ENCODE results near the gene ARHGAP26. TPM values are rescaled to one million over a fixed set of nuclear protein-coding genes. Genes with fewer than 3 reads are reported as not detected.

The ARHGAP26 gene
- total RNA-seq, 1 donor from 2014 or later = 8.9 TPM

DNA sequence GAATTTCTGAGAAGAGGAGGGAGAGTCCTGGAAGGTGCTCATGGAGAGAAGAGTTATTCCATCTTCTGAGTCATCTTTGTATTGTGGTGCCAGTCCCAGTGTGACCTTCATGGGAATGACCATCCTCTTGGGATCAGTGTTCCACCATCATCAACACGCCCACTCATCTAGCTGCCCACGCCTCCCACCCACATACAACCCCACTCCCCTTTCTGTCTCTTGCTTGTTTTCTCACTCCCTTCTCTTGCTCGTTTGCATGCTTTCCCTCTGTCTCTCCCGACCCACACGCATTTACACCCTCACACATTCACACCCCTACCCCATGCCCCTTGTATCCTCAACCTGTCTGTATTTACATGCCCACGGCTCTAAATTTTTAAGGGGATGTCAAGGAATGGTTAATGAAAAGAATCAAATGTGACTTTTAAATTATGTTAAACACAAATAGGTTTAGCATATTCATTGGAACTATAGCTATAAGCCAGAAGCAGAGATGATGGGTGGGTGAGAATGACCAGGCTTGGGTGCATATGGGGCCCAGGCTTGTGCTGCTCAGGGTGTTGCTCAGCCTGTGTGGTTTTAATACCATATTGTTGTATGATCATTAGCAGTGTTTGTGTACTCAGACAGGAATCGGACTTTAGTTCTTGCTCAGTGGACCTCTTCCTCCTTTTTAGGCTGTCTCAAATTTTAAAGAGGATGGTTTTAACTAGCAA is 160.4 kb downstream of the ARHGAP26 start:
- H3K9me3 Mint-ChIP-seq = no peaks in the 10 kb centered on the region
- TF ChIP-seq, protein P1, sequence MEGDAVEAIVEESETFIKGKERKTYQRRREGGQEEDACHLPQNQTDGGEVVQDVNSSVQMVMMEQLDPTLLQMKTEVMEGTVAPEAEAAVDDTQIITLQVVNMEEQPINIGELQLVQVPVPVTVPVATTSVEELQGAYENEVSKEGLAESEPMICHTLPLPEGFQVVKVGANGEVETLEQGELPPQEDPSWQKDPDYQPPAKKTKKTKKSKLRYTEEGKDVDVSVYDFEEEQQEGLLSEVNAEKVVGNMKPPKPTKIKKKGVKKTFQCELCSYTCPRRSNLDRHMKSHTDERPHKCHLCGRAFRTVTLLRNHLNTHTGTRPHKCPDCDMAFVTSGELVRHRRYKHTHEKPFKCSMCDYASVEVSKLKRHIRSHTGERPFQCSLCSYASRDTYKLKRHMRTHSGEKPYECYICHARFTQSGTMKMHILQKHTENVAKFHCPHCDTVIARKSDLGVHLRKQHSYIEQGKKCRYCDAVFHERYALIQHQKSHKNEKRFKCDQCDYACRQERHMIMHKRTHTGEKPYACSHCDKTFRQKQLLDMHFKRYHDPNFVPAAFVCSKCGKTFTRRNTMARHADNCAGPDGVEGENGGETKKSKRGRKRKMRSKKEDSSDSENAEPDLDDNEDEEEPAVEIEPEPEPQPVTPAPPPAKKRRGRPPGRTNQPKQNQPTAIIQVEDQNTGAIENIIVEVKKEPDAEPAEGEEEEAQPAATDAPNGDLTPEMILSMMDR (IDR thresholded peaks at IDR 0.05; ENCODE audit: unreplicated experiment) = no peak
- no peak overlapping the region for H3K27ac Mint-ChIP-seq
- no peak overlapping the region for H3K4me3 Mint-ChIP-seq
- H3K4me1 Mint-ChIP-seq = peaks cover 7% of the 10 kb centered on the region
- H3K27me3 Mint-ChIP-seq (ENCODE audit: low read depth) = no peaks in the 10 kb centered on the region
- H3K36me3 Mint-ChIP-seq = no peaks in the 10 kb centered on the region
- DNase-seq (ENCODE audit: low spot score in 2 of 2, unreplicated experiment in 2 of 2) = no peak

DNA sequence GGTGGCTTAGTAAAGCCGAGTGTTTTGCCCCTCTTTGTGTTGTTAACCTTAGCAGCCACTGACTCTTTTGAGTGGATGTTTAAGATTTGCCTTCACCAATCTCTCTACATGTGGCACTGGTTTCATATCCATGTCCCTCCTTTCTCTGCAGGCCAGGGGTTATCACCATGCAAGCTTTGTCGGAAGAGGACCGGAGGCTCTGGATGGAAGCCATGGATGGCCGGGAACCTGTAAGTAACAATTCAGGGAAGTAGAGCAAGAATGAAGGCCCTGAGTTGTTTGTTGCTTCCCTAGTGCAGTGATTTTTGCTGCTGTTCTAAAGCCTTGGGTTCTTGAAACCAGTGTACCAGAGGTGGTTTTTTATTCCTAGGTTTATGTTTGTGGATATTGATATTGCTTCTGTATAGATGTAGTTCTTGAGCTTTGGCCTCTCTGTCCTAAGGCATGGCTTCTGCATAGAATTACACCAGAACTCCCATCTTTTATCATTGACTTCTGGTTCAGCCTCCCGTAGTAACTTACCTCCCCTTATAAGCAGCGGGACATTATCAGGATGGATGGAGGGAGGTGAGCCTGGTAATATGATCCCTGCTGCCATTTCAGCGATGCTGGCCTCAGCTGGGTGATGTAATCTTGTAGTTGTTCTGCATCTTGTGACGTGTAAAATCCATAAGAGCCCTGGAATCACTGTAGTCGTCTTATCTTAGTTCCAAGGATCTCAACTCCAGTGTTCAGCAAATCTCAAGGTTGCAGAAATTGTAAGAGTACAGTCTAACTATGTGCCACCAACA is 161.9 kb downstream of the ARHGAP26 start:
- Mint-ChIP-seq H3K4me1 (peaks cover 4% of the 10 kb centered on the region), H3K4me3 (no peak overlapping the region), H3K27ac (no peak overlapping the region), H3K27me3 (ENCODE audit: low read depth) (no peaks in the 10 kb centered on the region), H3K9me3 (no peaks in the 10 kb centered on the region), H3K36me3 (no peaks in the 10 kb centered on the region)
- TF ChIP-seq, protein P1 (IDR thresholded peaks at IDR 0.05; ENCODE audit: unreplicated experiment) = no peak
- no peak for DNase-seq (ENCODE audit: low spot score in 2 of 2, unreplicated experiment in 2 of 2)

DNA sequence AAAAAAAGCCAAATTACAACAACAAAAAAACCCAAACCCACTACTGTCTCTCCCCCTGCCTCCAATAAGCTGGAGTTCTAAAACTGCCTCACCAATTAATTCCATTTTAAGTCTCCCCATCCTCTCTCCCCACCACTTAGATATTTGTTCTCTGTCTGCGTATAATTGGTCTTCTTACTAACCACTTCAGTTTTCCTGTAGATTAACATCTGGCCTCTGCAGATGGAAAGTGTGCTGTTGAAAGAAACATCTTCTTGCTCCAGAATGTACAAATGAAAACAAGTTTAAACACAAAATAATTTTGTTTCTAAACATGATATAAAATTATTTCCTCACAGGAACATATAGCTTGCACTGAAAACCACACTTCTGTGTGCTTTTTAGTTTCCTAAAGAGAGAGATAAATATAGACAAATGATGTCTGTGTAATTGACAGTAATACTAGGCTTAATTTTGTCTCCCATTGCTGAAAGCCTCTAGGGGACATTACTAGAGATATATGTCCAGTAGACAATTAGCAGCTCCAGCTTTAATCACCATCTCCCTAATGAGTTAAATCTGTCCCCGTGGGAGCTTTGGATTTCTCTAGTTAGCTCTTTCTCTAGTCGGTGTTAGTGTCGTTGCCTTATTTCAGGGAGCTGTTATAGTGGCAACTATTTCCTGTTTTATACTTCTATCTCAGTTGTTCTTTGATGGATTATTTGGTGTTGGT is 164.0 kb downstream of the ARHGAP26 start:
- Mint-ChIP-seq H3K4me1 (peaks cover 11% of the 10 kb centered on the region), H3K9me3 (no peaks in the 10 kb centered on the region), H3K4me3 (no peak overlapping the region), H3K36me3 (no peaks in the 10 kb centered on the region), H3K27me3 (ENCODE audit: low read depth) (no peaks in the 10 kb centered on the region), H3K27ac (no peak overlapping the region)
- DNase-seq (ENCODE audit: low spot score in 2 of 2, unreplicated experiment in 2 of 2) = no peak
- TF ChIP-seq, protein P1 (IDR thresholded peaks at IDR 0.05; ENCODE audit: unreplicated experiment) = no peak

DNA sequence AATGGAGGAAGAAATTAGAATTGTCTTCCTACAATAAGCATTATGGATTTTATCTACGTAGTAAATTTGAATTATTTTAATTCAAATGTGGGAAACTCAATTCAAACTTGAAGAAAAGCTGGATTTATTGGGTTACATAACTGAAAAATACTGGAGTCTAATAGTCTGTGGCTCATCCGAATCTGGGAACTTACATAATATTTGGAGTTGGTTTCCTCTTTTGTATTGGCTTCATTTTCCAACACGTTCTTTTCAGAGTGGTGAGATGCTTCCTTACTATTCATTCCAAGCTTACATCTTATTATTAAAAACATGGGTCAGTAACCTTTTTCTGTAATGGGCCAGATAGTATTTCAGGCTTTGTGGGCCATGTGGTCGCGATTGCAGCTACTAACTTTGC is 164.8 kb downstream of the ARHGAP26 start:
- TF ChIP-seq, protein P1 (IDR thresholded peaks at IDR 0.05; ENCODE audit: unreplicated experiment) = no peak
- H3K4me1 Mint-ChIP-seq = peaks cover 11% of the 10 kb centered on the region
- H3K27ac Mint-ChIP-seq = no peak overlapping the region
- H3K36me3 Mint-ChIP-seq = no peaks in the 10 kb centered on the region
- DNase-seq (ENCODE audit: low spot score in 2 of 2, unreplicated experiment in 2 of 2) = no peak
- no peak overlapping the region for H3K4me3 Mint-ChIP-seq
- no peaks in the 10 kb centered on the region for H3K27me3 Mint-ChIP-seq (ENCODE audit: low read depth)
- H3K9me3 Mint-ChIP-seq = no peaks in the 10 kb centered on the region

DNA sequence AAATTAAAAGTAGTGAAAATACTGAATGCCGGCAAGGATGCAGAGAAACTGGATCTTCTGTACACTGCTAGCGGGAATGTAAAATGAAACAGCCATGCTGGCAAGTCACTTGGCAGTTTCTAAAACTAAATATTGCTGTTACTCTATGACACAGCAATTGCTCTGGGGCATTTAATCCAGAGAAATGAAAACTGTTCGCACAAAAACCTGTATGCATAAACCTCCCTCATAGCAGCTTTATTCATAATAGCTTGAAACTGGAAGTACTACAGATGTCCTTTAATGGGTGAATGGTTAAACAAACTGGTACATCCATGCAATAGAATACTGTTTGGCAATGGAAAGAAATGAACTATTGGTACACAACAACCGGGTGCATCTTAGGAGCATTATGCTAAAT is 167.2 kb downstream of the ARHGAP26 start:
- Mint-ChIP-seq H3K36me3 (no peaks in the 10 kb centered on the region), H3K4me1 (peaks cover 8% of the 10 kb centered on the region), H3K4me3 (no peak overlapping the region), H3K9me3 (no peaks in the 10 kb centered on the region), H3K27me3 (ENCODE audit: low read depth) (no peaks in the 10 kb centered on the region), H3K27ac (no peak overlapping the region)
- no peak for DNase-seq (ENCODE audit: low spot score in 2 of 2, unreplicated experiment in 2 of 2)
- TF ChIP-seq, protein P1 (IDR thresholded peaks at IDR 0.05; ENCODE audit: unreplicated experiment) = no peak

All from mesothelial cell of epicardium (in vitro differentiated cells).